ENCODE results near the gene LRRC40.
"Not testable (repeated sequence)": the region's sequence is repeated elsewhere in the genome, so short reads cannot be mapped to it uniquely, and the experiment has no call there.

The LRRC40 gene

DNA sequence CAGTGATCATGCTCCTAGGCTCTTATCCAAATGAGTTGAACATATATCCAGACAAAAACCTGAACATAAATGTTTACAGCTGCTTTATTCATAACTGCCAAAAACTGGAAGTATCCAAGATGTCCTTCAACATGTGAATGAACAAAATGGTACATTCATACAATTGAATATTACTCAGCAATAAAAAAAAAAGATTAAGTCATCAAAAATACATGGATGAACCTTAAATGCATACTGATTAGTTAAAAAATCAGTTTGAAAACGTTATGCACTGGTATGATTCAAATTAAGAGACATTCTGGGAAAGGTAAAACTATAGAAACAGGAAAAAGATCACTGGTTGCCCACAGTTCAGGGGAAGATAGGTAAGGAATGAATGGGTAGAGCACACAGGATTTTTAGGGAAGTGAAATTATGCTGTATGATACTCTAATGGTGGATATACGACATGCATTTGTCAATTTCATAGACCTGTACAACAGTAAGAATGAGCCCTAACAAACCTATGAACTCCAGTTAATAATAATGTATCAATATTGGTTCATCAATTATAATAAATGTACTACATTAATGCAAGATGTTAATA, 3.1 kb downstream of the LRRC40 start:
- DNase-seq (ENCODE audit: low read depth in 2 of 2) = no peak

GRCh38 chr1:70200065-70200464, 5.3 kb downstream of the LRRC40 start:
- no peak for DNase-seq (ENCODE audit: low read depth in 2 of 2)

DNA sequence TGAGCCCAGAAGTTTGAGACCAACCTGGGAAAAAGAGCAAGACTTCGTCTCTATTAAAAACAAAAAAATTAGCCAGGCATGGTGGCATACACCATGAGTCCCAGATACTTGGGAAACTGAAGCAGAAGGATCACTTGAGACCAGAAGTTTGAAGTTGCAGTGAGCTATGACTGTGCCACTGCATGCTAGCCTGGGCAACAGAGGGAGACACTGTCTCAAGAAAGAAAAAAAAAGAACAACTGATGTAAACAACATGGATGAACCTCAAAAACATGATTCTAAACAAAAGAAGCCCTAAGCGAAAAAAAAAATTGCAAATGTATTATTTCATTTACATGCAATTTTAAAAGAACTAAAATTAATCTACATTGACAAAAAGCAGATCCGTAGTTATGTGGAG, 9.0 kb downstream of the LRRC40 start:
- no peak for DNase-seq (ENCODE audit: low read depth in 2 of 2)

- DNase-seq (ENCODE audit: low read depth in 2 of 2) = no peak
Observed at GRCh38 chr1:70195342-70195741, 10.0 kb downstream of the LRRC40 start.

DNA sequence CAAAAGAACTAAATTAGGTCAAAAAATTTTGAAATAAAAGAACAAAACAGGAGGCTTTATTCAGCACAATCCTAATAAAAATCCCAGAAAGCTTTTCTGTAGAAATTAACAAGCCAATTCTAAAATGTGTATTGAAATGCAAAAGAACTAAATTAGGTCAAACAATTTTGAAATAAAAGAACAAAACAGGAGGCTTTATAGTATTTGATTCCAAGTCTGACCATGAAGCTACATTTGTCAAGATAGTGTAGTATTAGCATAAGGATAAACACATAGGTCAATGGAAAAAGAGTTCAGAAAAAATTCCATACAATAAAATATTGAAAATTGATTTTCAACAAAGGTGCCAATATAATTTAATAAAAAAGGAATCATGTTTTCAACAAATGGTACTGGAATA, 10.8 kb downstream of the LRRC40 start:
- DNase-seq (ENCODE audit: low read depth in 2 of 2) = no peak

DNA sequence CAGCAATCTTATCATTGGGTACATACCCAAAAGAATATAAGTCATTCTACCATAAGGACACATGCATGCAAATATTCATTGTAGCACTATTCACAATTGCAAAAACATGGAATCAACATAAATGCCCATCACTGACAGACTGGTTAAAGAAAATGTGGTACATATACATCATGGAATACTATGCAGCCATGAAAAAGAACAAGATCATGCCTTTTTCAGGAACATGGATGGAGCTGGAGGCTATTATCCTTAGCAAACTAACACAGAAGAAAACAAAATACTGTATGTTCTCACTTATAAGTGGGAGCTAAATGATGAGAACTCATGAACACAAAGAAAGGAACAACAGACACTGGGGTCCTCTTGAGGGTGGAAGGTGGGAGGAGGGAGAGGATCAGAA, 12.9 kb downstream of the LRRC40 start:
- DNase-seq (ENCODE audit: low read depth in 2 of 2) = not testable (repeated sequence)

GRCh38 chr1:70190180-70190579, 15.2 kb downstream of the LRRC40 start:
- DNase-seq (ENCODE audit: low read depth in 2 of 2) = no peak

DNA sequence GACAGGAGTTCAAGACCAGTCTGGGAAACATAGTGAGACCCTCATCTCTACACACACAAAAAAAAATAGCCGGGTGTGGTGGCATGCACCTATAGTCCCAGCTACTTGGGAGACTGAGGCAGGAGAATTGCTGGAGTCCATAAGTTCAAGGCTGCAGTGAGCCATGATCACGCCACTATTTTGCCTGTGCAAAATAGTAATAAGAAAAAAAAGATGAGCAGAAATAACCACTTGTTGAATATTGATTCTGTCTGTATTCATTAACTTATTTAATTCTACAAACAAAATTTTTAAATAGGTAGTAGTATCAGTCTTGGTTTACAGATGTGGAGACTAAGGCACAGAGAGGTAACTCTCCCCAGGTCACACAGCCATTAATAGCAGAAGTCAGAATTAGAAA, 16.9 kb downstream of the LRRC40 start:
- DNase-seq (ENCODE audit: low read depth in 2 of 2) = no peak

DNA sequence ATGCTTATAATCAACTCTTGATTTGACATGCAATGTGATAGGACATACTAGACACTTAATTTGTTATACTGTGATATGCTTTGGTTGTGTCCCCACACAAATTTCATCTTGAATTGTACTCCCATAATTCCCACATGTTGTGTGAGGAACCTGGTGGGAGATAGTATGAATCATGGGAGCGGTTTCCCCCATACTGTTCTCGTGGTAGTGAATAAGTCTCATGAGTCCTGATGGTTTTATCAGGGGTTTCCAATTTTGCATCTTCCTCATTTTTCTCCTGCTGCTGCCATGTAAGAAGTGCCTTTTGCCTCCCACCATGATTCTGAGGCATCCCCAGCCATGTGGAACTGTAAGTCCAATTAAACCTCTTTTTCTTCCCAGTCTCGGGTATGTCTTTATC, 20.2 kb downstream of the LRRC40 start:
- not testable (repeated sequence) for DNase-seq (ENCODE audit: low read depth in 2 of 2)

- no peak for DNase-seq (ENCODE audit: low read depth in 2 of 2)
Observed at GRCh38 chr1:70171512-70171911, 33.9 kb downstream of the LRRC40 start.

- no peak for DNase-seq (ENCODE audit: low read depth in 2 of 2)
Observed at GRCh38 chr1:70169018-70169839, 36.1 kb downstream of the LRRC40 start.

- no peak for DNase-seq (ENCODE audit: low read depth in 2 of 2)
Observed at GRCh38 chr1:70168283-70168682, 37.1 kb downstream of the LRRC40 start.

- no peak for DNase-seq (ENCODE audit: low read depth in 2 of 2)
Observed at GRCh38 chr1:70164350-70164749, 41.0 kb downstream of the LRRC40 start.

DNA sequence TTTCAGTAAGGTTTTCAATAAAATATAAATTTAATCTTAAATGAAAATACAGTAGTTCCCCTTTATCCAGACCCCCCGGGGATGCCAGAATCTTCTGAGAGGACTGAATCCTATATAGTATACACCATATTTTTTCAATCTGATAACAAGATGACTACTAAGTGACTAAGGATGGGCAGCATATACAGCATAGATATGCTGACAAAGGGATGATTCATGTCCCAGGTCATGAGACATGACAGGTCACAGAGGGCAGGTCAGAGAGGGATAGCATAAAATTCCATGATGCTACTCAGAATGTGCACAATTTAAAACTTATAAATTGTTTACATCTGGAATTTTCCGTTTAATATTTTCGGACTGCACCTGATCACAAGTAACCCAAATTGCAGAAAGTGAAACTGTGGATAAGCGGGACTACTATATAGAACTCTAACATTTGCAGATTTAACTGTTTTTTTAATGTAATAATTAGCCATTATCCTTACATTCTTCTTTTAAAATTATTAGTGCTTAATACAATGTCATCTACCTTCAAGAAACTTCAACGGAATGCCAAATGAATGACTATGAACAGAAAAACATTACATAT, 48.8 kb downstream of the LRRC40 start:
- DNase-seq (ENCODE audit: low read depth in 2 of 2) = no peak

DNA sequence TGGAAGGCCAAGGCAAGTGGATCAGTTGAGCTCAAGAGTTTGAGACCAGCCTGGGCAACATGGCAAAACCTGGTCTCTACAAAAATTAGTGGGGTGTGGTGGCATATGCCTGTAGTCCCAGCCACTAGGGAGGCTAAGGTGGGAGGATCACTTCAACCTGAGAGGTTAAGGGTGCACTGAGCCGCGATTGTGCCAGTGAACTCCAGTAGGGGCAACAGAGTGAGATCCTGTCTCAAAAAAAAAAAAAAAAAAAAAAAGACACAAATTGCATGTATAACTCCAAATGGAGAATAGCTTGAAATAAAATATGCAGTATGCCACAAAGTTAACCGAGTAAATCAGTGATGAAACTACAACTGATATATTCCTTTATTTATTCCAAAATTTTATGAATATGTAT, 51.6 kb downstream of the LRRC40 start:
- no peak for DNase-seq (ENCODE audit: low read depth in 2 of 2)

GRCh38 chr1:70150444-70150843, 54.9 kb downstream of the LRRC40 start:
- no peak for DNase-seq (ENCODE audit: low read depth in 2 of 2)

DNA sequence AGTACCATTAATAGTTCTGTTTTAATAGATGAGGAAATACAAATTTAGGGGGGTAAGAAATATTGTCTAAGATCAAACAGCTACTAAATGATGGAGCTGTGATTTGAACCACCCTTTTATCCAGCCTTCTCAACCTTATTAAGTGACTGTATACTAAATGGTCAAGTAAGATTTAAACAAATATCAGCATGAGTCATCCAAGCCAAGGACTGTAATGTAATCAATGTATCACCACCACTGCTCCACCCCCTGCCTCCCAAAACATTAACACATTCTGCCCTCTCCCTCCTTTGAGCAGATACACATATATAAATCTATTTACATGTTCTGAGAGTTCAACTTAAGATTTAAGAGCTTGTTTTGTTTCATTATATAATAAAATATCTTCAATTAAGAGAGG, 58.9 kb downstream of the LRRC40 start:
- no peak for DNase-seq (ENCODE audit: low read depth in 2 of 2)

- DNase-seq (ENCODE audit: low read depth in 2 of 2) = no peak
Observed at GRCh38 chr1:70143048-70143659, 62.2 kb downstream of the LRRC40 start.

GRCh38 chr1:70142075-70142474, 63.3 kb downstream of the LRRC40 start:
- DNase-seq (ENCODE audit: low read depth in 2 of 2) = no peak

DNA sequence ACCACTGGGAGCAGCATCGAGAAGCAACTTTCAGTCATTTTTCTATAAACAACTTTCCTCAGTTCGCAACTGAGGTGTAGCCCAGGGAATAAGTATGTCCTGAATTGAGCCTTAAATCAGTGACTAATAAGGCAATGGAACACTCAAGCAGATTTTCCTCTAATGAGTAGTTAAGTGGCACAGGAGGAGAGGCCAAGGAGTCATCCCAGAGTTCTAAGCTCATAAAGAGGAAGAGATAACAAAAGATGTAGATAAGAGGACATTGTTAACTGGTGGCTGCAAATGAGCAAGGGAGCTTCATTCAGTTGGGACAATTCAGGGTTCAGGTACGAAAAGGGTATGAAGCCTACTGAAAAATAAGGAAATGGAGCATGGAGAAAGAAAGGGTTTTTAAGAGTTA, 64.5 kb downstream of the LRRC40 start:
- no peak for DNase-seq (ENCODE audit: low read depth in 2 of 2)

- no peak for DNase-seq (ENCODE audit: low read depth in 2 of 2)
Observed at GRCh38 chr1:70140343-70140742, 65.0 kb downstream of the LRRC40 start.

DNA sequence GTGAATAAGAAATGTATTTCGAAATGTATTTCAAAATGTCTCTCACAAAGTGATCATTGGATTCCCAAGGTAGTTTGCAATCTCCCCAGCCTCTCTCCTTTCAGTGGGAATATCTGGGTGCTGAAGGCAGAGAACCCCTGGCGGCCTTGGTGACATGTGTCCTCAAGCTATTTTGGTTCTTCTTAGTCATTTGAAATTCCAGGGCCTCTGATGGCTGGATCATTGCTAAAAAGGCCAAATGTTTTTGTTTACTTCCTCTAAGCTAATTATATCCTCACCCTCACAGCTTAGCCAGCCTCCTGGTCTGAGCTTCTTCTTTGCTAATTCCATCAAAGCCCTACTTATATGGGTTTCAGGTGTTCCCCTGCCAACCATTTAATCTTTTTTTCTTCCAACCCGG, 71.2 kb downstream of the LRRC40 start:
- no peak for DNase-seq (ENCODE audit: low read depth in 2 of 2)

DNA sequence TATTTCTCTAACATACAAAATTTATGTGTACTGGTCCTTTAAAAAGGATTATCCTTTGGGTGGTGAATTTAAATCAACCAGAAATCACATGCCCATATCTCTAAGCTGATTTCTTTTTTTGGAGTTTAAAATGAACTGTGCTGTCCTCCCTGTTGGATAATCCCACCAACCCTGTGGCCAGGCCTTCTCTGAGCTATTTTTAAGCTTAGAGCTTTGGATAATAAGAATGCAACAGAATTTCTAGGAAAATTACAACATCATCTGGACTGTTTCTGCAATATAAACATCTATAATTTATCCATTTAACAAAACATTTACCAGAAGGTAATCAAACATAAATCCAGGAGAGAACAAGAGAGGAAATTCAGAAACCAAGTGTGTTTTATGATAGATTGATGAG, 88.3 kb downstream of the LRRC40 start:
- no peak for DNase-seq (ENCODE audit: low read depth in 2 of 2)
